Measurements from ENCODE around the gene CCDC24.

CCDC24 gene

GRCh38 chr1:43963890-43964289 is 27.5 kb upstream of the CCDC24 start:
- DNase-seq = no peak

DNA sequence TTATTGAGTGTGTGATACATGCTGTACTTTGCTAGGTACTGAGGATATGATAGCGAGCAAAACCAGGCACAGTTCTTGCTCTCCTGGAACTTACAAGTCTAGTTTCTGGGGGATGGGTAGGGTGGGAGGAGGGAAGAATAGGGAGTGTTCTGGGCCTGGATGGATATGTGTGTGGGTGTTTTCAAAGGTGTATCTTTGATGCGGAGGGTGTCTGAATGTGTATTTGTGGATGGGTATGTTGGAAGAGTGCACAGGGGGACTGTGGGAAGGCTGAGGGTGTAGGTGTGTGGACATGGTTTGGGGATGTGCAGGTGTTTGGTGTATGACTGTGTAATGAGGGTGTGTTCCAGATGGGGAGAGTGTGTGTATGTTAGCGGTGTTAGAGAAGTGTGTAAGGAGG is 26.1 kb upstream of the CCDC24 start:
- no peak for DNase-seq

DNA sequence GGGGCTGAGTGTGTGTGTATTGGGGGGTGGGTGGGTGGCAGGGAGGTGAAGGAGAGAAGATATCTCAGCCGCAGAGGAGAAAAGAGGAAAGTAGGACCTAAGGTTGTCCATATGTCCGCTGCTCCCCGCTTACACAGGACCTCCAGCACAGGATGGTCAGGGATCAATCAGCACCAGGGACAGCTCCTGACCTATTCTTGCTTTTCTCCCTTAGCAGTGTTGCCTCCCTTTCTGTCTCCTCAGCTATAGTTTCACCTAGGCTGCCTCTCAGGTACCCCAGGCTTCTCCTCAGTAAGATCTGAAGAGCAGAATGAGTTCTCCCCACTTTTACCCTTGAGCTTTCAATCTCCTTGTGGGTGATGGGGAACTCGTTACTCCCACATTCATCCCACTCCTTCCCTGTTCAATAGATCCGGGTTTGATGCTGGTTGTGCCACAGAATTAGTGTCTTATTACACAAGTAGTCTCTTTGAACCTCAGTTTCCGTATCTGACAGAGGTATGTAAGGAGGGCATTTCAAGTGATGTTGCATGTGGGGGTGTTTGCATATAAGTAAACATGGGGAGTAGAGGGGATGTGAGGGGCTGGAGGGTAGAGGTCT is 23.0 kb upstream of the CCDC24 start:
- no peak for DNase-seq

GRCh38 chr1:43969416-43969745 is 22.0 kb upstream of the CCDC24 start:
- DNase-seq = no peak

DNA sequence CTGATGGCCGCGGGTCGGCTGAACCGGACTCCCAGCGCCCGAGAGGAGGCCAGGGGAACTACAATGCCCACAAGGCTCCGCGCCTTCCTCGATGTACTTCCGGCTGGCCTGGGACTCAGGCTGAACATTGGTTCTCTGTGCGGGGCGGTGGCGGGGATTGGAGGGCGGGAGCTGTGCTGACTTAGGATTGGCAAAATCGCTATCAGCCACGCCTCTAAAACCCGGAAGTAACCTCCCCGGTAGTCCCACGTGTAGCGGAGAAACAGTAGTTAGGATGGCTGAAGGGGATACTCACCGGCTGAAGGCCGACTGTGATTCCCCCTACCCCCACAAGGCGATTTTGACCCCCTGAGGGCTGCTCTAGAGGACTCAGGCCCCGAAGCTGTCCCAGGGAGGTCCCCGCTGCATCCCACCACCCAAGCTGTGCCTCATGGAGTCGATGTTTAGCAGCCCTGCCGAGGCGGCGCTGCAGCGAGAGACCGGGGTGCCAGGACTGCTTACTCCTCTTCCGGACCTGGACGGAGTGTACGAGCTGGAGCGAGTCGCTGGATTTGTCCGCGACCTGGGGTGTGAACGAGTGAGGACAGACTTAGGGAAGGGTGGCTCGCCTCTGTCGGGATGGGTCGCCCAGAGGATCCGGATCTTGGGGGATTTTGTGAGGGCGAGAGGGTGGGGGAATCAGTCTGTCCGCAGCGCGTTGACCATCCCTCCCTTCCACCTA is 21.5 kb upstream of the CCDC24 start, which contains the start of gene DPH2:
DPH2 (plus strand) TSS at position 265 of the 721 bp plus-strand sequence; CDS start at position 431, 166 bp downstream.
- peak; percentile 98 for DNase-seq

- DNase-seq = no peak
These were observed 20.9 kb upstream of the CCDC24 start for GRCh38 chr1:43970502-43970901.

GRCh38 chr1:43970911-43971310 is 20.5 kb upstream of the CCDC24 start:
- DNase-seq = no peak

- DNase-seq = no peak
These were observed 19.9 kb upstream of the CCDC24 start for GRCh38 chr1:43971336-43971980.

DNA sequence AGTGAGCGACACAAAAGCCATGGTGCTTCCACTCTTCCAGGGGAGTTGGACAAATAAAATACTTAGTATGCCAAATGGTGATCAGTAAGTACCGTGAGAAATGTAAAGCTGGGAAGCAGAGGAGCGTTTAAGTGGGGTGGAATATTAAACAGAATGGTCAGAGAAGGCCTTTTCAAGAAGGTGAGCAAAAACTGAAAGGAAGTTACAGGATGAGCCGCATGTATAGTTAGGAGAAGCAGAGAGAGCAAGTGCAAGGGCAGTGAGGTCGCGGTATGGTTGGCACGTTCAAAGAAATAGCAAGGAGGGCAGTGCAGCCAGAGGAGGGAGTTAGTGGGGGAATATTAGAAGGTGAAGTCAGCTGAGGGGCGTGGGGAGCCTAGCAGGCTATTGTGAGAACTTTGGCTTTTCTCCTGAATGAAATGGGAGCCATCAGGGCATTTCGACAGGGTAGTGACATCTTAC is 17.4 kb upstream of the CCDC24 start:
- DNase-seq = no peak

DNA sequence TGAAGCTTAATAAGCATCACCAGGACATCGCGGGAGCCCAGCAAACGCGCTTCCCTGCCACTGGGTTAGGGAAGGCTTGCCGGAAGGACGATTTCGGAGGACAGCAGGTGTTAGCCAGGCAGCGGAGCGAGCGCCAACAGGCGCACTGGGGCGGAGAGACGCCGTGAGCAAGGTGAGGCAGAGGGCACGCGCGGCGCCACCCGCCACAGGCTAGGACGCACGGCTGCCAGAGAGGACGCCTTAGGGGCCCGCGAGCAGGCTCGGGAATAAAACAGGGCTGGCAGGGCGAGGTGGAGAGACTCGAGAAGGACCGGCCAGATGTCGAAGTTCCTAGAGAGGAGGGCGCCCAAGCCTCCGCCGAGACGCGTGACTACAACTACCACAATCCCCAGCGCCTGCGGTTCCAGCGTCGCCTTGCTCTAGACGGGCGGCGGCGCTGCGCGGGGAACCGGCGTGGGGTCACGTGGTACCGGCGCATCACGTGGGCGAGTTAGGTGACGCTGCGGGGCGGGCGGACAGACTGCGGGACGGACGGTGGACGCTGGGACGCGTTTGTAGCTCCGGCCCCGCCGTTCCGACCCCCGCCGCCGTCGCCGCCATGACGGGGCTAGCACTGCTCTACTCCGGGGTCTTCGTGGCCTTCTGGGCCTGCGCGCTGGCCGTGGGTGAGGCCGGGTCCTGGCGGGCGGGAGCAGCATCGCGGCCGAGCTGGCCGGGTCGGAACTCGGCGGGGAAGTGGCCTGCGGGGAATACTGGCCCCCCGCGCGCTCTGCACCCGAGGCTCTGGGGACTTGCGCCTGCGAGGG is 16.8 kb upstream of the CCDC24 start, which contains the start of gene ATP6V0B:
ATP6V0B (plus strand) TSS at position 518 of the 806 bp plus-strand sequence; CDS start at position 599, 81 bp downstream.
- peak; percentile 93 for DNase-seq

DNA sequence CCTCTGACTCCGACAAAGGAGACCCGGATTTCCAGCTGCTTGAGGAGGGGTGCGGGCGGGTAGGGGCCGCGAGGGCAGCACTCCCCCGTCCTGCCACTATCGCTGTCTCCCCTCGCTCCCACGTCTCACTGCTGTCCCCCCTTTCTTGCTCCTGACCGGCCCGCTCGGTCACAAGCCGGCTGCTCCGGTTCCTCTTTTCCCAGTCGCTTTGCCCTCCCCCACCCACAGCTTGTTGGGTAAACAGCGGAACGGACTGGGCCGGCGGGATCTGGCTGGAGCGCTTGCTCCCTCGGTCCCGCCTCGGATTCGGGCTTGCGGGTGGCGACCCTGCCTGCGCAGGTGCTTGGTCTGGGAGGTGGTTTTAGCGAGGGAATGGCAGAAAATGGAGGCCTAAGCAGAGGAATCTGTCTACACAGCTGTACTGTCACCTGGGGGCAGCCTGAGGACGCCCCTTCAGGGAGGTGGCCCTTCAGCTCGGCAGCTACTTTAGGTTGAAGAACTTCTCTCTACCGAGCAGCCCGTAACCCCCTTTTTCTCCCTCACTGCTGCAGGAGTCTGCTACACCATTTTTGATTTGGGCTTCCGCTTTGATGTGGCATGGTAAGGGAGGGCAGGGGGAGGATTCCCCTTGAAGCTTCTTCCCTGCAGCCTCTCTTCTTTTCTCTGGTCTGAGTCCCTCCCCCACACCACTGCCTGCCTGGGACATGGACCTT is 16.0 kb upstream of the CCDC24 start:
- no peak for DNase-seq

DNA sequence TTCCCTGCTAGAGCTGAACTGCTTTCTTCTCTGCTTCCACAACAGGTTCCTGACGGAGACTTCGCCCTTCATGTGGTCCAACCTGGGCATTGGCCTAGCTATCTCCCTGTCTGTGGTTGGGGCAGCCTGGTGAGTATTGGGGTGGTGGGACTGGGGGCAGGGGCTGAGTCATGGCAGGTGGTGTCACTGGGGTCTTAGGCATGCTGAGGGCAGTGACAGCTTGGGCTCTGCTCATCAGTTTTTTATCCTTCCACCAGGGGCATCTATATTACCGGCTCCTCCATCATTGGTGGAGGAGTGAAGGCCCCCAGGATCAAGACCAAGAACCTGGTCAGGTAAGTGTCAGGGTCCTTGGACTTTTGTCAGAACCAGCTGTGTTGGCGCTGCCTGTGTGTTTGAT is 15.4 kb upstream of the CCDC24 start:
- DNase-seq = no peak

DNA sequence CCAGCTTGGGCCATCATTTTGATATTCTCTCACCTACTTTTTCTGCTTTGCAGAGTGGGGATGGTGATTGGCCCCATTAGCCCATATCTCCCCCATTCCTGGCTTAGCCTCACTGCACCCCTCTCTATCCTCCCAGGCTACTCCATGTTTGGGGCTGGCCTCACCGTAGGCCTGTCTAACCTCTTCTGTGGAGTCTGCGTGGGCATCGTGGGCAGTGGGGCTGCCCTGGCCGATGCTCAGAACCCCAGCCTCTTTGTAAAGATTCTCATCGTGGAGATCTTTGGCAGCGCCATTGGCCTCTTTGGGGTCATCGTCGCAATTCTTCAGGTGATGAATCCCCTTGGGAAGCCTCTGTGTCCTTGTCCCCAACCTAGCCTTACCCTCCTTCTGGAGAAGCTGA is 14.5 kb upstream of the CCDC24 start:
- DNase-seq = no peak

DNA sequence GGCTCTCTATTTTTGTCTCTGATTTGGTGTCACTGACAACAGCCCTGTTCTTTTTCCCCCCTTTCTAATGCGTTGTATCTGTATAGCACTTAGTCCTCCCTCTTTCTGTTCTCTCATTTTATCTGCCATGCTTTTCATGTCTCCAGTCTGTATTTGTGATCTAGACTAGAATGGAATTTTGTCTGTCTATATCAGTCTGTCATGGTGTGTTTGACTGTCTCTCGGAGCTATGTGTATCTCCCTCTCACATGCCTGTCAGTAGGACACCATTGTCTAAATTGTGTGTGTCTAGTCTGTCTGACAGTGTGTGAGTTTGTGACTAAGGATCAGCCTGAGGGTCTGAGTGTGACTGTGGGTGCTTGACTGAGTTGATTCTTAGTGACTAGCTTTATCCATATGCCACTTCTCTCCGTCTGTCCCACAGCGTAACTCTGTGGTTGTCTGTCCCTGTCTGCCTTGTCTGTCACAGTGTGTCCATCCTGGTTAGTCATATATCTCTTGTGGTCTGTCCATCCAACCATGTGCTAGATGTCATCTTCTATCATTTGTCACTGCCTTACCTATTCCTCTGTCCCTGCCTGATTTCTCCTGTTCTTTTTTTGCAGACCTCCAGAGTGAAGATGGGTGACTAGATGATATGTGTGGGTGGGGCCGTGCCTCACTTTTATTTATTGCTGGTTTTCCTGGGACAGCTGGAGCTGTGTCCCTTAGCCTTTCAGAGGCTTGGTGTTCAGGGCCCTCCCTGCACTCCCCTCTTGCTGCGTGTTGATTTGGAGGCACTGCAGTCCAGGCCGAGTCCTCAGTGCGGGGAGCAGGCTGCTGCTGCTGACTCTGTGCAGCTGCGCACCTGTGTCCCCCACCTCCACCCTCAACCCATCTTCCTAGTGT is 13.8 kb upstream of the CCDC24 start:
- no peak for DNase-seq

DNA sequence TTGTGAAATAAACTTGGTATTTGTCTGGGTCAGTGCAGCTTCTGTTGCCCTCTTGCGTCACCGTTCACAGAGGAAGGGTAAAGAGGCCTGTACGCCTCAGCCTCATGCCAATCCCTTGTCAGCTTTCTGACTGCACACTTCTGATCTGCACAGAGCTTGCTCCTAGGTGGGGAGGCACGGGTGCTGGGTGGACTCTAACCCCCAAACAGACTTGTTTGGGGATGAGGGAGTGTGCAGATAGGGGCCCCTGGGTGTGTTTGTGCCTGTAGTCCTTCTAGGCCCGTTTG is 13.2 kb upstream of the CCDC24 start:
- no peak for DNase-seq

- DNase-seq = peak; percentile 27
These were observed 12.7 kb upstream of the CCDC24 start, which contains the start of gene B4GALT2 for GRCh38 chr1:43978551-43979260. Gene B4GALT2, plus strand, starts transcription at chr1:43979210. Its CDS starts 1,951 bp downstream, at chr1:43981161.

- DNase-seq = no peak
These were observed 12.2 kb upstream of the CCDC24 start for GRCh38 chr1:43979261-43979527.

DNA sequence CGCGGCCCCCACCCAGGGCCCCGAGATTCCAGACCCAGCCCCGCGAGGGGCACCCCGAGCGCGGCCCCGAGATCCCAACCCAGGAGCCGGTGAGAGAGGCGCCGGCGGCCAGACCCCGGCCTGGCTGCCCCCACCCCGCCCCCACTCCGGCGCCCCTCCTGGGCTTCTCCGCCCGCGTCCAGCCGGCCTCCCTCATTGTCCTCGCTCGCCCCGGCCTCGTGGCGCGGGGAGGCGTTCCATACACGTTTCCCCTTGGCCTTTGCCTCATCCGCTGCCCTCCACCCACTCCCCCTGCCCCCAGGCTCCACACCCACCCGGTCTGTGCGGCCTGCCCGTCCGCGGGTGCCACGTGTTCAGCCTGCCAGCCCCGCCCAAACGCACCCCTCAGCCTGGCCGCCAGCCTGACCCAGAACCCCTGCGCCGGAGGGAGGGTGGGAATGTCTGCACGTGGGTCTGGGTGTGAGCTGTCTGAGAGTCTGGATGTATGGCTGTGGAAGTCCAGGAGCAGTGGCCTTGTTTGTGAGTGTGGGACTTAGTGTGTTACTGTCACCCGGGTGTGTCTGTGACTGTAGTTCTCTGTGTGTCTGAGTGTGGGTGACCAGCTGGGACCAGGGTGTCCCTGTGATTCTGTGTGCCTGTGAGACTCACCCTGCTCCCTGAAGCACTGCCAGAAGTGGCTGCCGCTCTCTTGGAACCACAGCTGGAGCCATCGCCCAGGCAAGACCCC is 11.7 kb upstream of the CCDC24 start:
- DNase-seq = peak; percentile 51

DNA sequence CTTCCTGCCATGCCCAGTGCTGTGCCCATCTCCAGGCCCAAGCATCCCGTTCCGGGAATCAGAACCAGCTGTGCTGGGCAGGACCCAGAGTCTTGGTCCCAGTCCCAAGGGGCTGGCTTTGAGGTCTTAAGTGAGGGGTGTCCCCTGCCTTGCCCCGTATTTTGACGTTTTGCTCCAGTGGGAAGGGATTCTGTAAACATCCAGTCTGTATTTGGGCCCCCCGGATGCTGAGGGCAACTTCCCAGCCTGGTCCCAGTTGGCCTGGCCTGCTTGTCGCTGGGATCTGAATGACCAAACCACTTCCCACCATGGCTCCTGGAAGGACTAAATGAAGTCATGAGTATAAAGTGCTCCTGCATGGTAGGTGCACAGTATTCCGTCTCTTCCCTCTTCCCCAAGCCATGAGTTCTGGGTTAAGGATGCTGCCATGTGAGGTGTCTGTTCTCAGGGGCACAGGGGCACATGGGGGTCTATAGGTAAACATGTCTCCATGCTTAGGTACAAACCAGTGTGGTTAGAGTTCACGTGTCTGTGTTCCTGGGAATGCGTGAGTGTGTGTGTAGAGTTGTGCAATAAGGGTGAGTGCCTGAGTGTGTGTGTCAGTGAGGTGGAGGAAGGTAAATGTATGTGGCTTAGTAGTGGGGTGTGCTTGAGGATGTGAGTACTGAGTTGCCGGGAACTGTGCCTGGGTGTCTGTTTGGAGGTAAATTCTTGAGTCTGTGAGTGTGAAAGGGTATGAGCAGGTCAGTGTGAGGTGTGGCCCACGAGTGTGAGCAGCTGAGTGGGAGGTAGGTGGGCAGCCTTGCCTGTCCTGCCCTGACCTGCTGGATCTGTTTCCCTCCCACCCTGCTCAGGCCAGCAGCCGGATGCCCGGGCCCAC is 10.9 kb upstream of the CCDC24 start:
- no peak for DNase-seq

GRCh38 chr1:43981135-43981491 is 10.3 kb upstream of the CCDC24 start:
- no peak for DNase-seq

Measured in NCI-H1105 (cell line).